Fibroblast of skin of right quadriceps (primary cell): Measurements from ENCODE around the gene LRRC56.

ENCODE experiments used
- DNase-seq: peaks from one replicate; pipeline ENCODE4 v3.0.0-alpha.2; 2013

The LRRC56 gene, protein sequence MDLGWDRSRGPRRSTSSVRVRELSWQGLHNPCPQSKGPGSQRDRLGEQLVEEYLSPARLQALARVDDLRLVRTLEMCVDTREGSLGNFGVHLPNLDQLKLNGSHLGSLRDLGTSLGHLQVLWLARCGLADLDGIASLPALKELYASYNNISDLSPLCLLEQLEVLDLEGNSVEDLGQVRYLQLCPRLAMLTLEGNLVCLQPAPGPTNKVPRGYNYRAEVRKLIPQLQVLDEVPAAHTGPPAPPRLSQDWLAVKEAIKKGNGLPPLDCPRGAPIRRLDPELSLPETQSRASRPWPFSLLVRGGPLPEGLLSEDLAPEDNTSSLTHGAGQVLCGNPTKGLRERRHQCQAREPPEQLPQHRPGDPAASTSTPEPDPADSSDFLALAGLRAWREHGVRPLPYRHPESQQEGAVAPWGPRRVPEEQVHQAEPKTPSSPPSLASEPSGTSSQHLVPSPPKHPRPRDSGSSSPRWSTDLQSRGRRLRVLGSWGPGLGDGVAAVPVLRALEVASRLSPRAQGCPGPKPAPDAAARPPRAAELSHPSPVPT

GRCh38 chr11:536841-537621 lies at the start of gene LRRC56:
TSS of gene LRRC56 (plus strand) at chr11:537527. CDS start at chr11:540685, 3,158 bp downstream.
- DNase-seq, result peak; percentile 79

DNA sequence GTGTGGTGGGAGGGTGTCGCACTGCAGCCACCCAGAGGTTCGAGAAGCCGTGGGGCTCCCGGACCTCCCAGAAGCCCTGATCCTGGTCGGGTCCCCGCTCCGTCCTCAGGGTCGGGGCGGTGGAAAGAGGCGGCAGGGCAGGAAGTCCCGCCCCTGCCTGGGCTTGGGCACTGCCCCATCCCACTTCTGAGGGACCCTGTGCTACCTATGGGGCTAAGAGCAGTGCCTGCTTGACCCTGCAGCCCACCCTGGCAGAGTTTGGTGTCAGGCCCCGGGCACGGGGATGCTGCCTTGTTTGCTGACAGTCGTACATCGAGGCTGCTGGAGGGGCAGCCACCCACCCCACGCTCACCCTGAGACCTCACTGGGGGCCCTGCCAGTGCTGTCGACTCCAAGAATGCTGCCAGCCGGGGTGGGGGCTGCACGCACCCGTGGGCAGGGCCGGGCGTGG lies 49.7 kb upstream of the LRRC56 start:
- no peak for DNase-seq

GRCh38 chr11:488062-488461 lies 49.3 kb upstream of the LRRC56 start:
- no peak for DNase-seq

DNA sequence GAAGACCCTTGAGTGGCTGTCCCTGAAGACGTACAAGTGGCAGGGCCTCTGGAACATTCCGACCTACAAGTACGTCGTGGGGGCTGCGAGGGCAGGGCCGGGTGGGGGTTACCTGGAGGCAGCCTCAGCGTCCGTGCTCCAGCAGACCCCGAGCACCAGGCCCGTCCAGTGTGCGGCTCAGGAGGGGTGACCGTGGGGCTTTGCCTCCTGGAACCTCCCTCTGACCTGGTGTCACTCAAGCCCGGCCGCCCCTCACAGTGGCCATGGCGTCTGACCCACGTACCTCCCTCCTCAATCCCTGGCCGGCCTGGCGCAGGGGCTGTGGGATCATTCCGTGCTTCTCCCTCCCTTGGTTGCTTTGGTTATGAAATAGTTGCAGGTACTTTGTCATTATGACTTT lies 48.7 kb upstream of the LRRC56 start:
- no peak for DNase-seq

- no peak for DNase-seq
Measured at GRCh38 chr11:488992-489391, 48.3 kb upstream of the LRRC56 start.

DNA sequence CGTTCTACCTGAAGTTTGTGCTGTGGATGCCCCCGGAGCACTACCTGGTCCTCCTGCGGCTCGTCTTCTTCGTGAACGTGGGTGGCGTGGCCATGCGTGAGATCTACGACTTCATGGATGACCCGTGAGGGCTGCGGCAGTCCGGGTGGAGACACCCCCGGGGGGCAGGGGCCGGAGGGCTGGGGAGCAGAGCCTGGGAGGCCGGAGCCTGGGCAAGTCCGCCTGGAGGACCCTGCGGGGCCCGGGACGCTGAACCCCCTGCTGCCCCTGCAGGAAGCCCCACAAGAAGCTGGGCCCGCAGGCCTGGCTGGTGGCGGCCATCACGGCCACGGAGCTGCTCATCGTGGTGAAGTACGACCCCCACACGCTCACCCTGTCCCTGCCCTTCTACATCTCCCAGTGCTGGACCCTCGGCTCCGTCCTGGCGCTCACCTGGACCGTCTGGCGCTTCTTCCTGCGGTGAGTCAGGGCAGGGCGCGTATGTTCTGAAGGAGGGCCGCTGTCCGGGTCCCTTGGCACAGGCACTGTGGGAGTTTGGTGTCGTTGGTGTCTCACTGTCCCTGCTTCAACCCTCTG lies 47.6 kb upstream of the LRRC56 start:
- no peak for DNase-seq

DNA sequence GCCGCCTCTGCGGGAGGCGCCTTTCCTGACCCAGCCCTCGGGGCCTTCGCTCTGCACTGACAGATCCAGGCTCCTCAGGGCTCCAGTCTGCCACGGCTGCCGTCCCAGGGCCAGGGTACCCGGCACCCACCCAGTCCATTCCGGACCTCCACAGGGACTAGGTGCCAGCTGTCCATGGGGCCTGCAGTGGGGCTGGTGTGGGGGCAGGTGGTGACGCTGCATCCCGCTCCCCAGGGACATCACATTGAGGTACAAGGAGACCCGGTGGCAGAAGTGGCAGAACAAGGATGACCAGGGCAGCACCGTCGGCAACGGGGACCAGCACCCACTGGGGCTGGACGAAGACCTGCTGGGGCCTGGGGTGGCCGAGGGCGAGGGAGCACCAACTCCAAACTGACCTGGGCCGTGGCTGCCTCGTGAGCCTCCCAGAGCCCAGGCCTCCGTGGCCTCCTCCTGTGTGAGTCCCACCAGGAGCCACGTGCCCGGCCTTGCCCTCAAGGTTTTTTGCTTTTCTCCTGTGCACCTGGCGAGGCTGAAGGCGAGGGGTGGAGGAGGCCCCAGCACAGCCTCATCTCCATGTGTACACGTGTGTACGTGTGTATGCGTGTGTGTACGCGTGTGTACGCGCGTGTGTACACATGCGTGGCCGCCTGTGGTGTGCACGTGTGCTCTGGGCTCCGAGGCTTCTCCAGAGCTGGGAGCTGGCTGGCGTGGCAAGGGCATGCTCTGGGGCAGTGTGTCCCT lies 47.0 kb upstream of the LRRC56 start:
- DNase-seq, result no peak

- no peak for DNase-seq
Measured at GRCh38 chr11:490930-491260, 46.4 kb upstream of the LRRC56 start.

- no peak for DNase-seq
Measured at GRCh38 chr11:491358-491757, 46.0 kb upstream of the LRRC56 start.

DNA sequence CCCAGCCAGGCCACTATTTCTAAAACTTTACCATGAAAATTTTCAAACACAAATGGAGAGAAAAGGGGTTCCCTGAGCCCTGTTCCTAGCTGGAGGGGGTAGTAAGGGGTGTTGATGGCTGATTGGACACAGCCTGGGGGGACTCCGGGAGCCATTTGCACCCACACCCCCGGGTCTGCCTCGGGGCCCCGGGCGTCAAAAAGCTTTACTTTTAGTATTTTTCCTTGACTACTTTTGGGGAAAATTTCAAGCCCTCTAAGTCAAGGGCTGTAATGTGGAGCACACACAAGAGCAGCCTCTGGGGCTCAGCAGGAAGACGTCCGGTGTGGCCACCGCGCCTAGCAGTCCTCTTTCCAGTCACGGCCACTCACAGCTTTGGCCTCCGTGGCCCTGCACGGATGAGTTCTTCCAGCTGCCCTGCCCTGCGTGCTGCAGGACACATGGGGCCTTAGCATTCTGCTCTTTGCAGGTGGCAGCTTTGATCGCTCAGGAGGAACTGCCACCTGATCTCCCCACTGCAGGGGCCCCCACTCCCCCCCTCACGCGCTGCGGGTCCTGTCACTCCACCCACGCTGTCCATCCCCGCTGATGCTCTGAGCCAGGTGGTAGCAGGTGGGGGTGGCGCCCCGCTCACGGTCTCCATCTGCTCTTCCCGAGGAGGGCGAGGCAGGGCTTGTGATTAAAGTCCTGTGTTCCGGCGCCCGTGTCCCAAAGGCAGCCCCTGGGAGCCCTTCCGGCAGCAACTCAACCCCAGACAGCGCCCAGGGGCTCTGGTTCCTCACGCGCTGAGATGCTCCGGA lies 44.7 kb upstream of the LRRC56 start:
- DNase-seq, result no peak

DNA sequence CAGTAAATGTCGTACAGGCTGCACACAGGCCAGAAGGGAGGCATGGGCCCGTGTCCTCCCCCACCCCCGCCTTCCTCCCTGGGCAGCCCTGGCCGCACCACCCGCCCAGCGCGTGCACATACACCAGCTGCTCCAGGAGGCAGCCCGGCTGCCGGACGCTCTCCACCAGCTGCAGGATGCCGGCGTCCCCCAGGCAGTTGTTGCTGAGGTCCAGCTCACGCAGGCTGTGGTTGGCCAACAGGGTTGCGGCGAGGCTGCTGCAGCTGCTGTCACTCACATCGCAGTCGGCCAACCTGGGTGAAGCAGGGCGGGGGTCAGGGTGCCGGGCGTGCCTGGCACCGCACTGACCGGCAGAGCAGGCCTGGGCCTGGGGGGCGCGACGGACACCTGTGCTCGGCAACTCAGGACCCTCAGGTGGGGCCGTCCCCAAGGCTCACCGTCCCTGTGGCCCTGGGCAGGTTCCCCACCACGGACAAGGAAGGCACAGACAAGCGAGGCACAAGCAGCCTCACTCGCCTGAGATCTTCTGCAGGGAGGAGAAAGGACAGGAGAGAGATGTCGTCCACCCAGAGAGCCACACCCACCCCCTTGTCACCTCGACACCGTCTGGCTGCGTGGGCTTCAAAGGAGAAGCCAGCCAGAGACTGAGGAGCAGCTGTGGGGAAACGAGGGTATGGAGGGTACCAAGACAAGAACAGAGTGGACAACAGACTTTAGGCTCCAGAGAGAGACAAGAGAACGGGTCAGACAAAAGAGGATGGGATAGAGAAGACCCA lies 42.4 kb upstream of the LRRC56 start:
- DNase-seq, result no peak

DNA sequence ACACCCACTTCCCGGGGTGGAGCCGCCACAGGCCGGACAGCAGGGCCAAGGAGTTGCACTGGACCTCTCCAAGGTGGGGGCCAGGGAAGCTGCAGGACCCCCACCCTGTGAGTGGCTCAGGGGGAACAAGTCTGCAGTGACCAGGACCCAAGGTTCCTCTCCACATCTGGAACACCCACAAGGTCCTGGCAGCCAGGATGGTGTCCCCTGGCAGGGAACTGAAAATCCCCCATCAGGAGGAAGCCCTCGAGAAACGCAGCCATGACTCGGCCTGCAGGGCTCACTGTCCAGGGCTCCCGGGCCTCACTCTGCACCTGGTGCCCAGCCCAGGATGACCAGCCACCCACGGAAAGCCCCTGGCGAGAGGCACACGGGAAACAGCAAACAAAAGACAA lies 41.8 kb upstream of the LRRC56 start:
- no peak for DNase-seq

- DNase-seq, result peak; percentile 7
Measured at GRCh38 chr11:496834-497564, 40.3 kb upstream of the LRRC56 start.

GRCh38 chr11:497565-498296 lies 39.6 kb upstream of the LRRC56 start:
- DNase-seq, result no peak

- DNase-seq, result no peak
Measured at GRCh38 chr11:498297-499181, 38.8 kb upstream of the LRRC56 start.

GRCh38 chr11:499201-500076 lies 37.9 kb upstream of the LRRC56 start:
- no peak for DNase-seq

GRCh38 chr11:501001-501682 lies 36.2 kb upstream of the LRRC56 start:
- DNase-seq, result no peak
